GM18867 (cell line): ENCODE measurements around the gene HMGXB4.
"Not testable (repeated sequence)": the region's sequence is repeated elsewhere in the genome, so short reads cannot be mapped to it uniquely, and the experiment has no call there.

Experiments
- ATAC-seq: cut with Tn5 transposase; IDR thresholded peaks from one replicate; pipeline ENCODE4 v1.9.1; 2021; ENCODE audit warnings: mild to moderate bottlenecking, moderate library complexity; ENCODE audit not compliant: unreplicated experiment

HMGXB4 gene

GRCh38 chr22:35257321-35258190 lies at the start of gene HMGXB4:
Gene HMGXB4, plus strand, starts transcription at chr22:35257493. Its CDS starts 4,898 bp downstream, at chr22:35262391.
- ATAC-seq, result peak; percentile 90

DNA sequence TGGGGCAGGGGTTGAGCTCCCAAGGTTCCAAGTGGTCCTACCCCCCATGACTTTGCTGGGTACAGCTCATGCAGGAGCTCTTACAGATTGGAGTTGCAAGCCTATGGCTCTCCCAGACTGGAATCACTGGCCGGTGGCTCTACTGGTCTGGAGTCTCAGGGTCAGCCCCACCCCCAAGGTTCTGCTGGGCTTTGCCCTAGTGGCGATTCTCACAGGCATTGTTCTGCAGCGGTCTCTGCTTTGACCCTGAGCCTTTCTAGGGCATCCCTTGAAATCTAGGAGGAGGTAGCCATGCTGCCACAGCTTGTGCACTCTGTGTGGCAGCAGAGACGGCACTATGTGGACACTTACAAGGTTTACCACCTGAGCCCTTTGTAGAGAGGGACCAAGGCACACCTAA lies 49.3 kb upstream of the HMGXB4 start:
- no peak for ATAC-seq

DNA sequence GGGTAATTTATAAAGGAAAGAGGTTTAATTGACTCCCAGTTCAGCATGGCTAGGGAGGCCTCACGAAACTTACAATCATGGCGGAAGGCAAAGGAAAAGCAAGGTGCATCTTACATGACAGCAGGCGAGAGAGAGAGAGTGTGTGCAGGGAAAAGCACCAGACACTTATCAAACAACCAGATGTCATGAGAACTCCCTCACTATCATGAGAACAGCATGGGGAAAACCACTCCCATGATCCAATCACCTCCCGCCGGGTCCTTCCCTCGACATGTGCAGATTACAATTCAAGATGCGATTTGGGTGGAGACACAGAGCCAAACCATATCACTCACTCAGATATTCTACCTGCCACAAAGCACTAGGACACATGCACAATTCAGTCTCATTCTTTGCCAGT lies 48.1 kb upstream of the HMGXB4 start:
- ATAC-seq, result no peak

- no peak for ATAC-seq
Measured at GRCh38 chr22:35212009-35212408, 45.3 kb upstream of the HMGXB4 start.

DNA sequence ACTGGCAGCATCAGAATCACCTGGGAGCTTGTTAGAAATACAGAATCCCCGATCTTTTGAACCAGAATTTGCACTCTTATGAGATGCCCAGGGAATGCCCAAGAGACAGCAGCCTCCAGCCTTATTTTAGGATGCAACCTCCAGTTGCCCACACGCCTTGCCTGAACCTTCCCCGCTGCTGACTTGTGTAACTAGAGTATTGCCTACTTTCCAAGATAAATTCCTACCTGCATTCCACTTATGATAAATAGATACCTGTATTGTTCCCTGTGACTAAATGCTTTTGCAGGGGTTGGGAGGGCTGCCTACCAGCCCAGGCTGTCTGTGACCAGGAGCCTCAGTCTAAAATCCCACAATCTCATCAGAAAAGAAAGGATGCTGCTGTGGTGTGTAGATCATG lies 44.3 kb upstream of the HMGXB4 start:
- no peak for ATAC-seq

DNA sequence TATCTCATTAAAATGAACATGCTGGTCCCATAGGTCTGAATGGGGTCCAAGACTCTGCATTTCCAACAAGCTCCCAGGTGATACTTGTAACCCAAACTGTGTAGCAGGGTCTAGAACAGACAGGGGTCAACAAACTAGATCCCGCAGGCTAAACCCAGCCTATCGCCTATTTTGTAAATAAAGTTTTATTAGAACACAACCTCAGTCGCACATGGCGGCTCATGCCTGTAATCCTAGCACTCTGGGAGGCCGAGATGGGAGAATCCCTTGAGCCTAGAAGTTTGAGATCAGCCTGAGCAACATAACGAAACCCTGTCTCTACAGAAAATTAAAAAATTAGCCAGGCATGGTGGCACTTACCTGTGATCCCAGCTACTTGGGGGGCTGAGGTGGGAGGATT lies 42.3 kb upstream of the HMGXB4 start:
- no peak for ATAC-seq

- no peak for ATAC-seq
Measured at GRCh38 chr22:35215993-35216392, 41.3 kb upstream of the HMGXB4 start.

GRCh38 chr22:35217527-35217926 lies 39.8 kb upstream of the HMGXB4 start:
- no peak for ATAC-seq

DNA sequence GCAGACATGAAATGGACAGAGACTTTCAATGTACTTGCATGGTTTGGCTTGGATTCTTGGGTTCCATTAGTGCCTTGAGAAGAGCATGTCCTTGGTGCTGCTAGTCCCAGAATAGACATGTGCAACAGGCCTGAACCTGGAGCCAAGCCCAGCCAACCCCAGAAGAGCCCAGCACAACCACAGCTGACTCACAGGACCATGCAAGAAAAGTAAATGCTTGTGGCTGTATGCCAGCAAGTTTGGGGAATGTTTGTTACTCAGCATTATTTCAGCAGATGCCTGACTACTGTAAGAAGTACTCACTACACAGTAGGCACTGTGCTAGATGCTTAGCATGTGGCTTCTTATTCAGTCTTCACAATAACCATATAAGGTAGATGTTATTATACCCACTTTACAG lies 39.2 kb upstream of the HMGXB4 start:
- no peak for ATAC-seq

DNA sequence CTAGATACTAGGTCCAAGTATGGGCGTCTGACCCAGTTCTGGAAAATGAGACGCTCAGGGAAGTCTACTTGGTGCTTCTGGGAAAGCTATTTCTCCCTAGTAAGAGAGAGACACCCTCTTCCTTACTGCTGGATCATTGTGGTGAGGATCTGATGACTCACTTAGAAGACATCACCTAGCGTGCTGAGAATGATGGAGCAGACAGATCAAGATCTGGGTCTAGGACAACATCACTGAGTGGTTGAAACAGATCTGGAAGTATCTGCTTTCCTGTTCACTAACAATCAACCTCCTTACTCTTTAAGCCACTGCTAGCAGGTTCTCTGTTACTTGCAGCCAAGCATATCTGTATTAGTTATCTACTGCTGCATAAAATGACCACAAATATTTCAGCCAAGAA lies 38.3 kb upstream of the HMGXB4 start:
- ATAC-seq, result no peak

DNA sequence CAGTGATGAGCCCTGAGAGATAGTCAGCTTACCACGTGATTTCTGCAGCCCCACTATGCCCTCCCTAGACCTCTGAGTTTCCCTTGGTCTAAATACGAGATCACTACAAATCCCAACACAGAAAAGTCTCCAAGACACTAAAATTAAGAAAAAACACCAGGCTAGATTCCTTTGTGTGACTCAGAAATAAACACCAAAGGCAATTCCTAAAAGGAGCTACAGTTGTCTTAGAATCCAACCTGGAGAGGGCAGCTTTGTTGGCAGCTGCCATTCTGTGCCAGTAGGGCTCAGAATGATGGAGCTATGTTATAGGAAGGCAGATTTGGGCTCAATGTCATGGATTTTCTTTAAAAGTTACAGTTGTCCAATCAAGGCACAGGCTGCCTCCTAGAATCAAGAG lies 37.1 kb upstream of the HMGXB4 start:
- no peak for ATAC-seq

- ATAC-seq, result no peak
Measured at GRCh38 chr22:35225010-35225409, 32.3 kb upstream of the HMGXB4 start.

- no peak for ATAC-seq
Measured at GRCh38 chr22:35226958-35227647, 30.2 kb upstream of the HMGXB4 start.

DNA sequence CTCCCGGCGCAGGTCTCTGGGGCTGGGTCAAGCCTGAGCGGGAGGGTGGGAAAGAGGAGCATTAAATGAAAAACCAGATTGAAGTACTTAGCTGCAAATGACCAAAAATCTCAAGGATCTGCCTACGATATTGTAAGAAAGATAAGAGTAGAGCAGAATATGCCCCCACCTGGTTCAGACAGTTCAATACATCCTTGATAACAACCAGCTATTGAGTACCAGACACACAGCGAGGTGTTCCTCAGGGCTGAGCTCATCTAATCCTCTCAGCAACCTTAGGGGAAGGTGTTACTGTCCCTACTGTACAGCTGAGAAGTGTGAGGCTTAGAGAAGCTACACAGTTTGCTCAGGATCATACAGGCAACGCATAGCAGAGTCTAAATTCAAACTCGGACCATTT lies 27.4 kb upstream of the HMGXB4 start:
- ATAC-seq, result no peak

GRCh38 chr22:35230417-35230816 lies 26.9 kb upstream of the HMGXB4 start:
- no peak for ATAC-seq

- ATAC-seq, result no peak
Measured at GRCh38 chr22:35230839-35231584, 26.3 kb upstream of the HMGXB4 start.

DNA sequence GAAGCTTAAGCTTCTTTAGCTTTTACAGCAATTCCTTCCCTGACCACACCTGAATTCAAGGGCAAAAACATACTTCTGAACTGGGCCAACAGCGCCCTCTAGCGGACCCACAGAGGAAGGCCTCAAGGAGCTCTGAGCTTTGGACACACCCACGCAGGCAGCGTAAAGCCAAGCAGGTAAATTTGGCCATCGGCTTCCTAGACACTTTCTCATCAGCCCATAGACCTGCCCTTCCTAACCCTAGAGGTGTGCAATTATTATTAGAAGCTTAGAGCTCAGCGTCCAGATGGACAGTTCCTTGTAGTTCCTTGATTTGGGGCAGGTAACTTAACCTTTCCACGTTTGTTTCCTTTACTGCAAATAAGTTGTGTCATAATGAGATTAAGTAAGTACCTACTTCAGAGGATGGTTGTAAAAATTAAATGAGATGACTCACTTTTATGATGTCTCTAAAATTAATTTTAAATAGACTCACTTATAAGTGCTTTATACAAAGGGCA lies 25.7 kb upstream of the HMGXB4 start:
- no peak for ATAC-seq

DNA sequence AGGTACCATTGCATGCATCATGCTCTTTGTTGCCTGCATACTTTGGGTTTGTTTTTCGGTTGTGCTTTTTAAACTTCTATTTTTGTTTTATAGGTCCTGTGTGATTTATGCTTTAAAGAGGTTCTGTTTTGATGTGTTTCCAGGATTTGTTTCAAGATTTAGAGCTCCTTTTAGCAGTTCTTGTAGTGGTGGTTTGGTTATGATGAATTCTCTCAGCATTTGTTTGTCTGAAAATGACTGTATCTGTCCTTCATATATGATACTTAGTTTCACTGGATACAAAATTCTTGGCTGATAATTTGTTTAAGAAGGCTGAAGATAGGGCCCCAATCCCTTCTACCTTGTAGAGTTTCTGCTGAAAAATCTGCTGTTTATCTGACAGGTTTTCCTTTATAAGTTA lies 18.5 kb upstream of the HMGXB4 start:
- not testable (repeated sequence) for ATAC-seq

DNA sequence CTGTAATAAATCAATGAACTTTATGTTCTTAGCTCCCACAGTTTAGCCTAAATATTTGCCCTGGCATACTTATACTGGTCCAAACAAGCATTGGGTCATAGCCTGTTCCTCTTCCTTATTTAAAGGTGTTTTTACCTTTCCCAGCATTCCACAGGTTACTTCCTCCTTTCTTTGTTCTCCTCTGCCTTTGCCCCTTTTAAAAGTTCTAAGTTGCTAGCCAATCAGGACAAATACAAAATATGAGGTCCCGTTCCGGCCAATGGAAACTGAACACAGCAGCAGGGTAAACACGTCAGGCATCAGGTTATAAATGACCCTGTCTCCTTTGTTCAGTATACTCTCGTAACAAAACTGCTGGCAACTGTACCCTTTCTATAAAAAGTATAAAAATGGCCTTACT lies 12.8 kb upstream of the HMGXB4 start:
- not testable (repeated sequence) for ATAC-seq

GRCh38 chr22:35250156-35250555 lies 7.1 kb upstream of the HMGXB4 start:
- no peak for ATAC-seq

- no peak for ATAC-seq
Measured at GRCh38 chr22:35253946-35254345, 3.3 kb upstream of the HMGXB4 start.

GRCh38 chr22:35257002-35257320 lies 332 bp upstream of the HMGXB4 start:
- ATAC-seq, result peak; percentile 20
